CD14-positive monocyte (primary cell): ENCODE measurements around the gene PPCS. TPM values are rescaled to one million over a fixed set of nuclear protein-coding genes. Genes with fewer than 3 reads are reported as not detected.
"Not testable (repeated sequence)": the region's sequence is repeated elsewhere in the genome, so short reads cannot be mapped to it uniquely, and the experiment has no call there.

Experiments
- DNase-seq, 3 donors: peaks; one replicate each; pipeline ENCODE4 v3.0.0-alpha.2; 2011 to 2022
- H2AFZ ChIP-seq: 2 replicates; pipeline ENCODE4 v1.6.0; 2012; ENCODE audit warnings: mild to moderate bottlenecking, low read depth, low read length, inconsistent platforms; ENCODE audit not compliant: insufficient read depth, poor library complexity, severe bottlenecking
- H3K27ac ChIP-seq, 2 donors: 1 replicate in 1 of 2; 2 replicates in 1 of 2; pipeline ENCODE4 v1.5.1; 2012 to 2013; ENCODE audit warnings: low read length in 2 of 2, control low read depth in 1 of 2, inconsistent platforms in 1 of 2, low read depth in 1 of 2, mild to moderate bottlenecking in 1 of 2
- H3K27me3 ChIP-seq, 2 donors: one replicate each; pipeline versions ENCODE4 v1.6.0 to v1.6.1; 2011 to 2013; ENCODE audit warnings: low read length in 2 of 2; ENCODE audit not compliant: control insufficient read depth in 2 of 2, insufficient read depth in 2 of 2
- H3K36me3 ChIP-seq, 2 donors: replicated peaks in 1 of 2; 1 replicate in 1 of 2; 2 replicates in 1 of 2; pipeline versions ENCODE4 v1.5.1 to v1.6.1; 2012 to 2013; ENCODE audit warnings: low read length in 2 of 2, control low read depth in 1 of 2, inconsistent platforms in 1 of 2, mild to moderate bottlenecking in 1 of 2; ENCODE audit not compliant: insufficient read depth in 2 of 2, control insufficient read depth in 1 of 2
- H3K4me1 ChIP-seq, 2 donors: 1 replicate in 1 of 2; 2 replicates in 1 of 2; pipeline versions ENCODE4 v1.5.1 to v1.6.1; 2012 to 2013; ENCODE audit warnings: low read length in 2 of 2, control low read depth in 1 of 2, inconsistent platforms in 1 of 2, mild to moderate bottlenecking in 1 of 2, moderate library complexity in 1 of 2; ENCODE audit not compliant: insufficient read depth in 2 of 2, control insufficient read depth in 1 of 2
- H3K4me2 ChIP-seq: replicated peaks from 2 replicates; pipeline ENCODE3; 2012; ENCODE audit warnings: low read length, moderate library complexity, mild to moderate bottlenecking; ENCODE audit not compliant: poor library complexity, severe bottlenecking; ENCODE audit errors: extremely low read depth
- H3K4me3 ChIP-seq, 3 experiments: fragments of 200-600 bp in 1 of 3; sonication (generic) in 1 of 3; replicated peaks in 1 of 3; 1 replicate in 2 of 3; 2 replicates in 1 of 3; pipeline ENCODE4 v1.5.1; 2011 to 2013; ENCODE audit warnings: low read length in 3 of 3, mild to moderate bottlenecking in 3 of 3, control low read depth in 2 of 3, low read depth in 2 of 3, inconsistent platforms in 1 of 3, moderate library complexity in 1 of 3
- H3K79me2 ChIP-seq: 2 replicates; pipeline ENCODE4 v1.6.0; 2012; ENCODE audit warnings: mild to moderate bottlenecking, control low read depth, inconsistent platforms, low read length, moderate library complexity; ENCODE audit not compliant: insufficient read depth
- H3K9ac ChIP-seq: 2 replicates; pipeline ENCODE4 v1.6.0; 2017; ENCODE audit warnings: low read length, mild to moderate bottlenecking; ENCODE audit not compliant: insufficient read depth, poor library complexity, severe bottlenecking
- H3K9me3 ChIP-seq, 2 donors: replicated peaks in 1 of 2; 1 replicate in 1 of 2; 2 replicates in 1 of 2; pipeline versions ENCODE4 v1.5.1 to v1.6.1; 2012 to 2013; ENCODE audit warnings: low read length in 2 of 2, control low read depth in 1 of 2; ENCODE audit not compliant: control insufficient read depth in 1 of 2, insufficient read depth in 1 of 2
- H4K20me1 ChIP-seq: 2 replicates; pipeline ENCODE4 v1.6.0; 2012; ENCODE audit warnings: mild to moderate bottlenecking, low read length, control low read depth, moderate library complexity; ENCODE audit not compliant: insufficient read depth
- H3K27ac Mint-ChIP-seq, 7 donors: one replicate each; pipeline ENCODE4 v1.8.0; 2020; ENCODE audit warnings: mild to moderate bottlenecking in 7 of 7, mixed read lengths in 7 of 7, moderate library complexity in 6 of 7, inconsistent platforms in 2 of 7
- H3K27me3 Mint-ChIP-seq, 3 donors: one replicate each; pipeline ENCODE4 v1.8.0; 2021 to 2022; ENCODE audit warnings: low read depth in 3 of 3, mild to moderate bottlenecking in 3 of 3, mixed read lengths in 3 of 3, moderate library complexity in 3 of 3, inconsistent platforms in 1 of 3
- H3K36me3 Mint-ChIP-seq, 2 donors: one replicate each; pipeline ENCODE4 v1.8.0; 2020; ENCODE audit warnings: mixed read lengths in 2 of 2, inconsistent platforms in 1 of 2, mild to moderate bottlenecking in 1 of 2
- H3K4me1 Mint-ChIP-seq: one replicate; pipeline ENCODE4 v1.8.0; 2020; ENCODE audit warnings: mild to moderate bottlenecking, mixed read lengths
- H3K4me3 Mint-ChIP-seq, 2 donors: one replicate each; pipeline ENCODE4 v1.8.0; 2020; ENCODE audit warnings: mild to moderate bottlenecking in 2 of 2, mixed read lengths in 2 of 2, moderate library complexity in 1 of 2
- H3K9me3 Mint-ChIP-seq, 7 donors: one replicate each; pipeline ENCODE4 v1.8.0; 2020 to 2022; ENCODE audit warnings: mixed read lengths in 7 of 7, mild to moderate bottlenecking in 6 of 7, moderate library complexity in 6 of 7, inconsistent platforms in 2 of 7
- CTCF ChIP-seq: fragments of 200-600 bp; IDR thresholded peaks from one replicate; pipeline ENCODE4 v1.8.0; 2022; ENCODE audit warnings: antibody characterized with exemption, mild to moderate bottlenecking
- WGBS: methylation state at CpG from one replicate; pipeline ENCODE4 v1.1.5; 2013; ENCODE audit warnings: missing lambda C conversion rate; ENCODE audit not compliant: insufficient coverage; 5-methylcytosine and 5-hydroxymethylcytosine counted together
- intact Hi-C, 2 donors: fragments of 100-400 bp; cut with micrococcal nuclease; formaldehyde crosslinking; loops; one replicate each; pipeline versions ENCODE4 v1.15.0 to v1.15.1; 2023
- polyA plus RNA-seq, 3 donors: library from polyadenylated mRNA; depleted of rRNA in 1 of 3; unstranded in 2 of 3; stranded (reverse) in 1 of 3; fragments of 300-500 nt in 2 of 3; fragments of >200 nt in 1 of 3; fragmentation: Illumina TruSeq in 2 of 3; gene quantifications; 1 replicate in 2 of 3; 2 replicates in 1 of 3; pipeline ENCODE4 v1.2.3, GENCODE V29; 2012 to 2021

PPCS gene
- polyA plus RNA-seq, 3 donors: 43.2 to 182 (median 176) TPM

GRCh38 chr1:42469727-42470126 is 13.4 kb downstream of the PPCS start:
- no peak overlapping the region for H3K4me3 Mint-ChIP-seq
- no peak for TF ChIP-seq CTCF

GRCh38 chr1:42476605-42477004 is 20.3 kb downstream of the PPCS start:
- Mint-ChIP-seq H3K9me3 (no peaks in the 10 kb centered on the region), H3K36me3 (peaks cover 3 to 7% of the 10 kb centered on the region in 2 donors), H3K27me3 (no peaks in the 10 kb centered on the region), H3K4me3 (no peak overlapping the region), H3K4me1 (peaks cover 5% of the 10 kb centered on the region), H3K27ac (no peak overlapping the region)
- no peak overlapping the region for H3K4me2 ChIP-seq
- no CpG with 5 or more reads among the region's 4 CpGs for WGBS
- no peaks in the 10 kb centered on the region for H3K27me3 ChIP-seq
- intact Hi-C loops: no loop called here
- no peak for DNase-seq
- peaks cover 0 to 4% of the 10 kb centered on the region in 2 donors for H3K4me1 ChIP-seq
- no peak overlapping the region for H3K27ac ChIP-seq
- H3K79me2 ChIP-seq: no peaks in the 10 kb centered on the region
- no peak overlapping the region for H3K4me3 ChIP-seq
- H4K20me1 ChIP-seq: no peaks in the 10 kb centered on the region
- H3K9ac ChIP-seq: no peak overlapping the region
- H3K36me3 ChIP-seq: no peaks in the 10 kb centered on the region
- H2AFZ ChIP-seq: no peak overlapping the region
- no peaks in the 10 kb centered on the region for H3K9me3 ChIP-seq
- no peak for TF ChIP-seq CTCF

More at GRCh38 chr1:42469727-42470126, 13.4 kb downstream of the PPCS start:
- Histone ChIP-seq H3K27me3 (no peaks in the 10 kb centered on the region), H3K4me3 (no peak overlapping the region), H3K4me1 (no peaks in the 10 kb centered on the region), H4K20me1 (no peaks in the 10 kb centered on the region), H3K4me2 (no peak overlapping the region), H3K36me3 (no peaks in the 10 kb centered on the region), H3K27ac (no peak overlapping the region), H3K9ac (no peak overlapping the region), H2AFZ (no peak overlapping the region), H3K79me2 (no peaks in the 10 kb centered on the region), H3K9me3 (no peaks in the 10 kb centered on the region)
- no peak overlapping the region for H3K27ac Mint-ChIP-seq
- H3K4me1 Mint-ChIP-seq: no peaks in the 10 kb centered on the region
- DNase-seq: no peak
- WGBS: 94% methylated on average over 2 of the region's 2 CpGs
- peaks cover 0 to 3% of the 10 kb centered on the region in 2 donors for H3K36me3 Mint-ChIP-seq
- H3K27me3 Mint-ChIP-seq: peaks cover 0 to 2% (median 0%) of the 10 kb centered on the region in 3 donors
- intact Hi-C loops: loop anchor here (10.0 kb wide), 2 partner anchors 135 to 295 kb away; partner anchors contain the start of genes C1orf50 (in 1 of the 2), FOXJ3 (in 1 of the 2) and P3H1 (in 1 of the 2)
- H3K9me3 Mint-ChIP-seq: no peaks in the 10 kb centered on the region

- WGBS: 100% methylated on average over 2 of the region's 4 CpGs
- H3K79me2 ChIP-seq, H3K4me1 Mint-ChIP-seq, H3K4me2 ChIP-seq, H3K27ac Mint-ChIP-seq, H3K27me3 ChIP-seq, H3K27ac ChIP-seq, H3K9ac ChIP-seq, H3K9me3 Mint-ChIP-seq, DNase-seq, H3K9me3 ChIP-seq, H3K36me3 ChIP-seq, H3K4me3 ChIP-seq, intact Hi-C loops, H3K4me3 Mint-ChIP-seq, H3K27me3 Mint-ChIP-seq, H2AFZ ChIP-seq, H3K4me1 ChIP-seq, H4K20me1 ChIP-seq: not testable (repeated sequence)
- peaks cover 3 to 10% of the 10 kb centered on the region in 2 donors for H3K36me3 Mint-ChIP-seq
These were observed 21.0 kb downstream of the PPCS start for GRCh38 chr1:42477354-42477753.
